Epithelial cell of proximal tubule (primary cell): ENCODE measurements around the gene ZIM2. TPM values are rescaled to one million over a fixed set of nuclear protein-coding genes. Genes with fewer than 3 reads are reported as not detected.

ENCODE experiments used
- DNase-seq: peaks from one replicate; pipeline ENCODE4 v3.0.0-alpha.2; 2011; ENCODE audit warnings: low read depth
- H3K4me3 ChIP-seq: 2 replicates; pipeline ENCODE4 v1.5.1; 2011; ENCODE audit warnings: low read depth, mild to moderate bottlenecking, low read length
- total RNA-seq: library from RNA; depleted of rRNA; stranded (reverse); fragments of >200 nt; gene quantifications from 2 replicates; pipeline ENCODE4 v1.2.3, GENCODE V29; 2015
- TF ChIP-seq, protein P1 (sequence below): conservative IDR thresholded peaks from 2 replicates; pipeline ENCODE4 v1.5.1; 2012; ENCODE audit warnings: low read depth, mild to moderate bottlenecking, low read length

Gene ZIM2
- total RNA-seq, 1 donor from 2014 or later, result not detected

GRCh38 chr19:56823417-56823816 is 17.1 kb downstream of the ZIM2 start:
- DNase-seq, result no peak
- TF ChIP-seq, protein P1, sequence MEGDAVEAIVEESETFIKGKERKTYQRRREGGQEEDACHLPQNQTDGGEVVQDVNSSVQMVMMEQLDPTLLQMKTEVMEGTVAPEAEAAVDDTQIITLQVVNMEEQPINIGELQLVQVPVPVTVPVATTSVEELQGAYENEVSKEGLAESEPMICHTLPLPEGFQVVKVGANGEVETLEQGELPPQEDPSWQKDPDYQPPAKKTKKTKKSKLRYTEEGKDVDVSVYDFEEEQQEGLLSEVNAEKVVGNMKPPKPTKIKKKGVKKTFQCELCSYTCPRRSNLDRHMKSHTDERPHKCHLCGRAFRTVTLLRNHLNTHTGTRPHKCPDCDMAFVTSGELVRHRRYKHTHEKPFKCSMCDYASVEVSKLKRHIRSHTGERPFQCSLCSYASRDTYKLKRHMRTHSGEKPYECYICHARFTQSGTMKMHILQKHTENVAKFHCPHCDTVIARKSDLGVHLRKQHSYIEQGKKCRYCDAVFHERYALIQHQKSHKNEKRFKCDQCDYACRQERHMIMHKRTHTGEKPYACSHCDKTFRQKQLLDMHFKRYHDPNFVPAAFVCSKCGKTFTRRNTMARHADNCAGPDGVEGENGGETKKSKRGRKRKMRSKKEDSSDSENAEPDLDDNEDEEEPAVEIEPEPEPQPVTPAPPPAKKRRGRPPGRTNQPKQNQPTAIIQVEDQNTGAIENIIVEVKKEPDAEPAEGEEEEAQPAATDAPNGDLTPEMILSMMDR, result no peak
- H3K4me3 ChIP-seq, result no peak overlapping the region

GRCh38 chr19:56822755-56823154 is 17.8 kb downstream of the ZIM2 start:
- DNase-seq, result no peak
- H3K4me3 ChIP-seq, result no peak overlapping the region
- TF ChIP-seq, protein P1, result no peak

DNA sequence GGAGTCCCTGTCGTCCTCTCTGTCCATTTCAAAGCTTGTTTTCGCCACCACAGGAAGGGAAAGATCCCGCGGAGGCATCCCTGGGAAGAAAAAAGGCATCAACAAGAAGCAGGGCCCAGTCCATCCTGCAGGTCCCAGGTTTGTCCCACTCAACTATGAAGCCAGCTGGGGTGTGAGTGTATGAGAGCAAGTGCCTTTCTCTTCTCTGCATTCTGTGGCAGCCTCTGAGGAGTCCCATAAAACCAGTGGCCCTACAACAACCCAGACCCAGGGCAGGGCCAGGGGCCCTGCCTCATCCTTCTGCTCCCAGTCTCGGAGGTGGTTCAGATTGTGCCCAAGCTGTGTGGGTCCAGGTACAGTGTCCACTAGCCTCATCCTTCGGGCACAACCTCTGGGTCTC is 18.9 kb downstream of the ZIM2 start:
- no peak for DNase-seq
- TF ChIP-seq, protein P1, result no peak
- no peak overlapping the region for H3K4me3 ChIP-seq

DNA sequence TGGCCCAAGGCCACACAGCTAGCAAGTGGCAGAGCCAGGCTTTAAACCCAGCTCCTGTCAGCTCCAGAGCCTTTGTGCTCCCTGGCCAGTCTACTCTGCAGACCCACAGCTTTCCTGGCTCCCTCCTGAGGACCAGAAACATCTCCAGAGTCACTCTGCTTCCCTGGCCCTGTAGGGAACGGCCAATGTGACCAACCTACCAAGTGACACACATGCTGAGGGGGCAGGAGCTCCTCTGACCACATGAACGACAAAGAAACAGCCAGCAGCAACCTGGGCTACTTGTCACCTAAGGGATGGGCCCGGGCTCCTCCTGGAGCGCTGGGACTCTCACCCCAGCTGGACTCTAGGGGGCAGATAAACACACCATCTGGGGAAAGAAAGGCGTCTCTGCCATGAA is 19.3 kb downstream of the ZIM2 start:
- no peak overlapping the region for H3K4me3 ChIP-seq
- TF ChIP-seq, protein P1, result no peak
- no peak for DNase-seq

GRCh38 chr19:56819166-56819565 is 21.4 kb downstream of the ZIM2 start:
- no peak for DNase-seq
- H3K4me3 ChIP-seq, result no peak overlapping the region
- TF ChIP-seq, protein P1, result no peak

DNA sequence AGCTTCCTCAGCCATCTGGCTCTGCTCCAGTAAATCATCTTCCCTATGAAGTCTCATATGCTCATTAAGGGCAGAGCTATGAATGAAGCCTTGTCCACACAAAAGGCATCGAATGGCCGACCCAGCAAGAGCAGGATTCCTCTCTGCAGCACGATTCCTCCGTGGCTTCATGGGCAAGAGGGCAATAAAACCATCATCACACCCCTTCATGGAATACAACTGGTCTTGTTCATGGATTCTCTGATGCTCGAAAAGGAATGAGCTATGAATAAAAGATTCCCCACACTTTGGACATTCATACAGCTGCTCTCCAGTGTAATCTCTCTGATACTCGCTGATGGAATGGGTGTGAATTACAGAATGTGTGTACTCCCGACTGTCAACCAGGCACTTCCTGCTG is 25.9 kb downstream of the ZIM2 start:
- no peak for DNase-seq
- H3K4me3 ChIP-seq, result no peak overlapping the region
- TF ChIP-seq, protein P1, result no peak

GRCh38 chr19:56813531-56813930 is 27.0 kb downstream of the ZIM2 start:
- TF ChIP-seq, protein P1, result no peak
- no peak for DNase-seq
- no peak overlapping the region for H3K4me3 ChIP-seq
